ENCODE data around the gene SLC28A3.

DNA sequence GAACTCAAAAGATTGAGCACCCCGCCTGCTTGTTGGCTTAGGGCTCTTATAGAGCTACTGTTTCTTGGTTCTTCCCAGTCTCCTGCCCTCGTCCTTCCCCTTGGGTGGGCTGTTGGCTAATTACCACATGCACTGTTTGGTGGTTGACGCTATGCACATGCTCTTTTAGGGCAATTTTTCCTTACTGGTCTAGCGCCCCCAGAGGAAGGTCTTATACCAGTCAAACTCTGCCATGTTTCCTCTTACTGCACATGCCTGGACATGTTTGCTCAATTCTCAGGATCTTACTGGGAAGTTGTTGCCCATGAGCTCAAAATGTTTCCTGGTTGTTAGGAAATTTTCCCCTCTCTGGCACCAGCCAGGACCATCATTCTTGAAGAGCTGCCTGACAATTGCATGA, 101.9 kb downstream of the SLC28A3 start:
- TF ChIP-seq, protein P1, sequence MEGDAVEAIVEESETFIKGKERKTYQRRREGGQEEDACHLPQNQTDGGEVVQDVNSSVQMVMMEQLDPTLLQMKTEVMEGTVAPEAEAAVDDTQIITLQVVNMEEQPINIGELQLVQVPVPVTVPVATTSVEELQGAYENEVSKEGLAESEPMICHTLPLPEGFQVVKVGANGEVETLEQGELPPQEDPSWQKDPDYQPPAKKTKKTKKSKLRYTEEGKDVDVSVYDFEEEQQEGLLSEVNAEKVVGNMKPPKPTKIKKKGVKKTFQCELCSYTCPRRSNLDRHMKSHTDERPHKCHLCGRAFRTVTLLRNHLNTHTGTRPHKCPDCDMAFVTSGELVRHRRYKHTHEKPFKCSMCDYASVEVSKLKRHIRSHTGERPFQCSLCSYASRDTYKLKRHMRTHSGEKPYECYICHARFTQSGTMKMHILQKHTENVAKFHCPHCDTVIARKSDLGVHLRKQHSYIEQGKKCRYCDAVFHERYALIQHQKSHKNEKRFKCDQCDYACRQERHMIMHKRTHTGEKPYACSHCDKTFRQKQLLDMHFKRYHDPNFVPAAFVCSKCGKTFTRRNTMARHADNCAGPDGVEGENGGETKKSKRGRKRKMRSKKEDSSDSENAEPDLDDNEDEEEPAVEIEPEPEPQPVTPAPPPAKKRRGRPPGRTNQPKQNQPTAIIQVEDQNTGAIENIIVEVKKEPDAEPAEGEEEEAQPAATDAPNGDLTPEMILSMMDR (IDR thresholded peaks at IDR 0.05) = peak; percentile 47
- TF ChIP-seq TCF7L2 (IDR thresholded peaks at IDR 0.05; ENCODE audit: low read depth, low read length) (no peak), POLR2AphosphoS5 (IDR thresholded peaks at IDR 0.05; ENCODE audit: low read depth, low read length) (no peak), SIN3A (IDR thresholded peaks at IDR 0.05; ENCODE audit: borderline replicate concordance, insufficient read depth, low read depth, low read length) (no peak)
- TF ChIP-seq, protein P2, sequence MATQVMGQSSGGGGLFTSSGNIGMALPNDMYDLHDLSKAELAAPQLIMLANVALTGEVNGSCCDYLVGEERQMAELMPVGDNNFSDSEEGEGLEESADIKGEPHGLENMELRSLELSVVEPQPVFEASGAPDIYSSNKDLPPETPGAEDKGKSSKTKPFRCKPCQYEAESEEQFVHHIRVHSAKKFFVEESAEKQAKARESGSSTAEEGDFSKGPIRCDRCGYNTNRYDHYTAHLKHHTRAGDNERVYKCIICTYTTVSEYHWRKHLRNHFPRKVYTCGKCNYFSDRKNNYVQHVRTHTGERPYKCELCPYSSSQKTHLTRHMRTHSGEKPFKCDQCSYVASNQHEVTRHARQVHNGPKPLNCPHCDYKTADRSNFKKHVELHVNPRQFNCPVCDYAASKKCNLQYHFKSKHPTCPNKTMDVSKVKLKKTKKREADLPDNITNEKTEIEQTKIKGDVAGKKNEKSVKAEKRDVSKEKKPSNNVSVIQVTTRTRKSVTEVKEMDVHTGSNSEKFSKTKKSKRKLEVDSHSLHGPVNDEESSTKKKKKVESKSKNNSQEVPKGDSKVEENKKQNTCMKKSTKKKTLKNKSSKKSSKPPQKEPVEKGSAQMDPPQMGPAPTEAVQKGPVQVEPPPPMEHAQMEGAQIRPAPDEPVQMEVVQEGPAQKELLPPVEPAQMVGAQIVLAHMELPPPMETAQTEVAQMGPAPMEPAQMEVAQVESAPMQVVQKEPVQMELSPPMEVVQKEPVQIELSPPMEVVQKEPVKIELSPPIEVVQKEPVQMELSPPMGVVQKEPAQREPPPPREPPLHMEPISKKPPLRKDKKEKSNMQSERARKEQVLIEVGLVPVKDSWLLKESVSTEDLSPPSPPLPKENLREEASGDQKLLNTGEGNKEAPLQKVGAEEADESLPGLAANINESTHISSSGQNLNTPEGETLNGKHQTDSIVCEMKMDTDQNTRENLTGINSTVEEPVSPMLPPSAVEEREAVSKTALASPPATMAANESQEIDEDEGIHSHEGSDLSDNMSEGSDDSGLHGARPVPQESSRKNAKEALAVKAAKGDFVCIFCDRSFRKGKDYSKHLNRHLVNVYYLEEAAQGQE (IDR thresholded peaks at IDR 0.05; ENCODE audit: insufficient read depth in 1 of 2, low read depth in 2 of 2, low read length in 1 of 2) = no peak
